Testis (tissue), 2 donors: ENCODE measurements around the gene EXOC3.

Experiments used
- CTCF ChIP-seq, 3 experiments: fragments of 450-650 bp in 2 of 3; fragments of 200-600 bp in 1 of 3; sonication (generic) in 1 of 3; IDR thresholded peaks; one replicate each; pipeline ENCODE4 v1.5.1; 2016 to 2019; ENCODE audit warnings: antibody characterized with exemption in 3 of 3, mild to moderate bottlenecking in 2 of 3, moderate library complexity in 1 of 3
- POLR2A ChIP-seq: fragments of 450-650 bp; IDR thresholded peaks from one replicate; pipeline ENCODE4 v1.6.1; 2017; ENCODE audit warnings: antibody characterized with exemption, mild to moderate bottlenecking, moderate library complexity

GRCh38 chr5:431711-432050, 11.3 kb upstream of the EXOC3 start:
- TF ChIP-seq CTCF (IDR thresholded peaks at IDR 0.05) (no peak), POLR2A (no peak)
